ENCODE measurements around the gene SH3PXD2A.

DNA sequence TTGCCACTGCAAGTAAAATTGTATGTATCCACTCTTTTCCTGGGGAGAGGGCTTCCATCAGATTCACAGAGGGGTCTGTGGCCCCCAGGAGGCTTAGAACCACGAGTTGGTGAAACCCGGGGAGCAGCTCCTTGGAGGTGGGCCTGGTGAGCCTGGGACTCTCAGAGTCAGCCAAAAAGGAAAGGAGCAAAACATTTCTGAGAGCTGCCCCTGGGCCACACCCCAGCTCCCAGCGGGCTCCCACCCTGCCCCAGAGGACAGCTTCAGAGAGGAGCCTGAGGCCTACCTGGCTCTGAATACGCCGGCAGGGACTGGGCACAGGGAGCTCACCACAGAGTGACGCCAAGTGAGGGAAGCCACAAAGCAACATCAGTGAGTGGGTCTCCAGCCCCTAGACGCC lies 56.9 kb downstream of the SH3PXD2A start:
- TF ChIP-seq SNRNP70 (optimal IDR thresholded peaks at IDR 0.05; ENCODE audit: low read depth, low read length) (no peak), GABPB1 (CRISPR knock-in tag; IDR thresholded peaks at IDR 0.05) (no peak), ZNF354B (CRISPR knock-in tag; IDR thresholded peaks at IDR 0.05) (no peak), CREB1 (IDR thresholded peaks at IDR 0.05) (no peak), CREB1 (CRISPR knock-in tag; IDR thresholded peaks at IDR 0.05) (no peak), ZNF639 (CRISPR knock-in tag; conservative IDR thresholded peaks at IDR 0.05 in 1 of 2, IDR thresholded peaks at IDR 0.05 in 1 of 2) (no peak), HMGXB4 (CRISPR knock-in tag; IDR thresholded peaks at IDR 0.05) (no peak), GATAD2B (IDR thresholded peaks at IDR 0.05; ENCODE audit: borderline replicate concordance) (no peak), MAFF (IDR thresholded peaks at IDR 0.05; ENCODE audit: low read length) (no peak)

Data from K562 (cell line).